Smooth muscle cell (in vitro differentiated cells): ENCODE data around the gene FOXN1. TPM values are rescaled to one million over a fixed set of nuclear protein-coding genes. Genes with fewer than 3 reads are reported as not detected.

Experiments
- DNase-seq: peaks from one replicate; lab custom pipeline; 2025; ENCODE audit not compliant: unreplicated experiment; lab: John Stamatoyannopoulos, UW
- H2AFZ ChIP-seq: fragments of 200-600 bp; sonication (generic); 2 replicates; pipeline ENCODE4 v1.6.0; 2016; ENCODE audit warnings: antibody characterized with exemption, low read depth, mild to moderate bottlenecking
- H3F3A ChIP-seq: fragments of 200-600 bp; sonication (generic); 2 replicates; pipeline ENCODE4 v1.6.0; 2017; ENCODE audit warnings: antibody characterized with exemption, low read depth
- H3K27ac ChIP-seq: fragments of 200-600 bp; sonication (generic); 2 replicates; pipeline ENCODE4 v1.5.1; 2016; ENCODE audit warnings: low read depth, mild to moderate bottlenecking
- H3K27me3 ChIP-seq: fragments of 200-600 bp; sonication (generic); 2 replicates; pipeline ENCODE4 v1.6.1; 2016; ENCODE audit warnings: low read depth, mild to moderate bottlenecking
- H3K36me3 ChIP-seq: fragments of 200-600 bp; sonication (generic); 2 replicates; pipeline ENCODE4 v1.5.1; 2016; ENCODE audit warnings: low read depth
- H3K4me1 ChIP-seq: fragments of 200-600 bp; sonication (generic); 2 replicates; pipeline ENCODE4 v1.5.1; 2016; ENCODE audit warnings: low read depth
- H3K4me2 ChIP-seq: fragments of 200-600 bp; sonication (generic); 2 replicates; pipeline ENCODE4 v1.6.0; 2016; ENCODE audit warnings: mild to moderate bottlenecking
- H3K4me3 ChIP-seq: fragments of 200-600 bp; sonication (generic); 2 replicates; pipeline ENCODE4 v1.5.1; 2016; ENCODE audit warnings: mild to moderate bottlenecking
- H3K79me2 ChIP-seq: fragments of 200-600 bp; sonication (generic); 2 replicates; pipeline ENCODE4 v1.6.0; 2016; ENCODE audit warnings: low read depth, mild to moderate bottlenecking
- H3K9ac ChIP-seq: fragments of 200-600 bp; sonication (generic); 2 replicates; pipeline ENCODE4 v1.6.0; 2016; ENCODE audit warnings: low read depth
- H3K9me3 ChIP-seq: fragments of 200-600 bp; sonication (generic); replicated peaks from 2 replicates; pipeline ENCODE4 v1.5.1; 2016; ENCODE audit warnings: low read depth
- H4K20me1 ChIP-seq: fragments of 200-600 bp; sonication (generic); 2 replicates; pipeline ENCODE4 v1.6.0; 2016; ENCODE audit warnings: low read depth
- WGBS: methylation state at CpG from one replicate; pipeline ENCODE4 v1.1.7; 2016; ENCODE audit warnings: low lambda C conversion rate; 5-methylcytosine and 5-hydroxymethylcytosine counted together
- polyA plus RNA-seq: library from polyadenylated mRNA; unstranded; fragments of >200 nt; fragmentation: Nextera tagmentation; extraction: Ambion mirVana; gene quantifications from 2 replicates; pipeline ENCODE4 v1.2.1, GENCODE V29; 2016
- total RNA-seq: library from RNA; depleted of rRNA; stranded (reverse); fragments of >200 nt; gene quantifications from 2 replicates; pipeline ENCODE4 v1.2.3, GENCODE V29; 2014
- TF ChIP-seq, protein P1 (sequence below): fragments of 200-600 bp; sonication (generic); IDR thresholded peaks from 2 replicates; pipeline ENCODE4 v1.5.1; 2017; ENCODE audit warnings: borderline replicate concordance, mild to moderate bottlenecking, antibody characterized with exemption; ENCODE audit not compliant: insufficient read depth, poor library complexity, severe bottlenecking

Gene FOXN1
- total and polyA plus RNA-seq, 2 experiments from 2014 or later = 0.36 TPM; not detected in 1

DNA sequence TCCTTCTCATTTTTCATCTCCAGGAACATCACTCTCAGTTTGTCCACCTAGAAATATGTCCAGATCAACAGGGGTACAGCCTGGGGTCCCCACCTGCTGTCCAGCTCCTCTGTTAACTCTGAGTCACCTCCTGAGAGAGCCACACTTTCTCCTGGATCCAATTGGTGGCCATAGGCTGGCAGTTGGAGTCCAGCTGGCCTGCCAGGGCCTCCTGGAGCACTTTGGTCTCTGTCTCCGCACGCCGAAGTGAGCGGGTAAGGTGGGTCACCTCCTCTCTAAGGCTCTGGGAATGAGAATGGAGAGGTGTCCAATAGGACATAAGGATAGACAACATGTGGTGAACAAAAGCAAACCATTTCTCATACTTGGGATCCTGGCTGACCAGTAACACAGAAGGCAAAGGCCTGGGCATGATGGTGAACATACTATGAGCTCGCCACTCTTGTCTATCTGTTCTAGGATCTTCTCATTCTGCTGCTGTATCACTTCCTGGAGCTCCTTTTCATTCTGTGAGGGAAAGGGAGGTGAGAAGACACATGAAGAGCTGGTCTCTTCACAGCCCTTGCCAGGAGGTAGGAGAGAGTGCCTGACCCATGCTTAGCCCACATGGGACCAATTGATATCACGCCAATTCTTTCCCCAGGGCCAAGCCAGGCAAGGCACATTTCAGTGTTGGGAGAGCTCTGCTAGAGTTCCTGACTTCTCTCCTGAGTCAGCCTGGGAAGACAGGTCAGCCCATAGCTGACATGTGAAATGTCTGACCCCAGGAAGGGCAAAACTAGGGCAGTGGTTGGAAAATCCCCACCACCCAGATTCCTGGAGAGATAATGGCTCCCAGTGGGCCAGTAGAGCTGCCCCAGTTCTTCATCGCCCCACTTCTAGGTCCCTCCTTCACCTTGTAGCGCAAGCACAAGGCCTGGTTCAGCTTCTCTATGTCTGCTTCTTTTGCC lies 72.4 kb downstream of the FOXN1 start:
- H4K20me1 ChIP-seq = no peaks in the 10 kb centered on the region
- peaks cover 3% of the 10 kb centered on the region for H3F3A ChIP-seq
- no peak overlapping the region for H3K4me2 ChIP-seq
- H3K9ac ChIP-seq = no peak overlapping the region
- DNase-seq = no peak
- no peak overlapping the region for H2AFZ ChIP-seq
- peaks cover under 1% of the 10 kb centered on the region for H3K36me3 ChIP-seq
- no peaks in the 10 kb centered on the region for H3K79me2 ChIP-seq
- H3K9me3 ChIP-seq = no peaks in the 10 kb centered on the region
- H3K4me3 ChIP-seq = no peak overlapping the region
- 97% methylated on average over 8 of the region's 8 CpGs for WGBS
- H3K27ac ChIP-seq = no peak overlapping the region
- H3K4me1 ChIP-seq = peaks cover 5% of the 10 kb centered on the region
- TF ChIP-seq, protein P1, sequence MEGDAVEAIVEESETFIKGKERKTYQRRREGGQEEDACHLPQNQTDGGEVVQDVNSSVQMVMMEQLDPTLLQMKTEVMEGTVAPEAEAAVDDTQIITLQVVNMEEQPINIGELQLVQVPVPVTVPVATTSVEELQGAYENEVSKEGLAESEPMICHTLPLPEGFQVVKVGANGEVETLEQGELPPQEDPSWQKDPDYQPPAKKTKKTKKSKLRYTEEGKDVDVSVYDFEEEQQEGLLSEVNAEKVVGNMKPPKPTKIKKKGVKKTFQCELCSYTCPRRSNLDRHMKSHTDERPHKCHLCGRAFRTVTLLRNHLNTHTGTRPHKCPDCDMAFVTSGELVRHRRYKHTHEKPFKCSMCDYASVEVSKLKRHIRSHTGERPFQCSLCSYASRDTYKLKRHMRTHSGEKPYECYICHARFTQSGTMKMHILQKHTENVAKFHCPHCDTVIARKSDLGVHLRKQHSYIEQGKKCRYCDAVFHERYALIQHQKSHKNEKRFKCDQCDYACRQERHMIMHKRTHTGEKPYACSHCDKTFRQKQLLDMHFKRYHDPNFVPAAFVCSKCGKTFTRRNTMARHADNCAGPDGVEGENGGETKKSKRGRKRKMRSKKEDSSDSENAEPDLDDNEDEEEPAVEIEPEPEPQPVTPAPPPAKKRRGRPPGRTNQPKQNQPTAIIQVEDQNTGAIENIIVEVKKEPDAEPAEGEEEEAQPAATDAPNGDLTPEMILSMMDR = no peak
- H3K27me3 ChIP-seq = no peaks in the 10 kb centered on the region

DNA sequence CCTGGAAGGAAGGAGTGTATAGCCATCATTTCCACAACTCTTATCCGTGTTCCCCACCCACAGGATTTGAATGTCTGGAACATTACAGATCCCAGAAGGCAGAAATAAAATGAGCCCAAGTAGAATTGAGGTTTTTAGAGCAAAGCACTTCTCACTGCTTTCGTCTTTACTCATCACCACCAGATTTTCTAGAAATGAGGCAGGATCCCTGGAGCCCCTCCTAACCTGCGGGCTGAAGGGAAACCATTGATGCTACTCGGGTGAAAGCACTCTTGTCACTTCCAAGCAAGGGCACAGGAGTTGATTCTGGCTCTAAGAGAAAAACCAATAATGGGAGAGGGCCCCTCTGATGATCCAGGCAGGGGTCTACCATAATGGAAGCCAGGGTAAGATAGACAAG lies 73.4 kb downstream of the FOXN1 start:
- no peak overlapping the region for H3K9ac ChIP-seq
- 95% methylated on average over 4 of the region's 4 CpGs for WGBS
- no peak overlapping the region for H2AFZ ChIP-seq
- TF ChIP-seq, protein P1 = no peak
- peaks cover 4% of the 10 kb centered on the region for H3K36me3 ChIP-seq
- H3K4me3 ChIP-seq = no peak overlapping the region
- no peak overlapping the region for H3K4me2 ChIP-seq
- no peak for DNase-seq
- peaks cover 3% of the 10 kb centered on the region for H3F3A ChIP-seq
- H3K4me1 ChIP-seq = peaks cover 5% of the 10 kb centered on the region
- H3K27me3 ChIP-seq = no peaks in the 10 kb centered on the region
- no peaks in the 10 kb centered on the region for H3K79me2 ChIP-seq
- H4K20me1 ChIP-seq = no peaks in the 10 kb centered on the region
- no peak overlapping the region for H3K27ac ChIP-seq
- H3K9me3 ChIP-seq = no peaks in the 10 kb centered on the region

- peaks cover 4% of the 10 kb centered on the region for H3K36me3 ChIP-seq
- H3K4me2 ChIP-seq = no peak overlapping the region
- H2AFZ ChIP-seq = no peak overlapping the region
- H3K79me2 ChIP-seq = no peaks in the 10 kb centered on the region
- H3K9ac ChIP-seq = no peak overlapping the region
- H3K27ac ChIP-seq = no peak overlapping the region
- TF ChIP-seq, protein P1 = no peak
- WGBS = 100% methylated on average over 3 of the region's 3 CpGs
- H3K9me3 ChIP-seq = no peaks in the 10 kb centered on the region
- H3K27me3 ChIP-seq = no peaks in the 10 kb centered on the region
- peaks cover 3% of the 10 kb centered on the region for H3F3A ChIP-seq
- H3K4me1 ChIP-seq = peaks cover 2% of the 10 kb centered on the region
- no peaks in the 10 kb centered on the region for H4K20me1 ChIP-seq
- H3K4me3 ChIP-seq = no peak overlapping the region
- DNase-seq = no peak
Measured at GRCh38 chr17:28580959-28581358, 74.8 kb downstream of the FOXN1 start.
